ENCODE data around the gene DTX3.

DTX3 gene

GRCh38 chr12:57619434-57620244, 15.0 kb downstream of the DTX3 start:
- DNase-seq (ENCODE audit: low spot score) (no peak), FAIRE-seq (no peak)

- FAIRE-seq = no peak
Measured at GRCh38 chr12:57620245-57620935, 15.8 kb downstream of the DTX3 start.

GRCh38 chr12:57620936-57621496, 16.4 kb downstream of the DTX3 start:
- DNase-seq (ENCODE audit: low spot score) = no peak
- FAIRE-seq = no peak

More at GRCh38 chr12:57620245-57620935, 15.8 kb downstream of the DTX3 start:
- no peak for DNase-seq (ENCODE audit: low spot score)

- no peak for FAIRE-seq
- peak; percentile 72 for DNase-seq (ENCODE audit: low spot score)
Measured at GRCh38 chr12:57621497-57622292, 17.1 kb downstream of the DTX3 start.

GRCh38 chr12:57622293-57623245, 17.9 kb downstream of the DTX3 start:
- DNase-seq (ENCODE audit: low spot score) (no peak), FAIRE-seq (no peak)

- no peak for DNase-seq (ENCODE audit: low spot score)
- FAIRE-seq = no peak
Measured at GRCh38 chr12:57623385-57623784, 18.8 kb downstream of the DTX3 start.

GRCh38 chr12:57623811-57624390, 19.3 kb downstream of the DTX3 start:
- no peak for DNase-seq (ENCODE audit: low spot score)
- FAIRE-seq = no peak

GRCh38 chr12:57624441-57625220, 20.0 kb downstream of the DTX3 start:
- FAIRE-seq (no peak), DNase-seq (ENCODE audit: low spot score) (no peak)

- no peak for DNase-seq (ENCODE audit: low spot score)
- no peak for FAIRE-seq
Measured at GRCh38 chr12:57625261-57626032, 20.8 kb downstream of the DTX3 start.

GRCh38 chr12:57626111-57626920, 21.7 kb downstream of the DTX3 start:
- FAIRE-seq (no peak), DNase-seq (ENCODE audit: low spot score) (no peak)

- FAIRE-seq (no peak), DNase-seq (ENCODE audit: low spot score) (no peak)
Measured at GRCh38 chr12:57626921-57627445, 22.4 kb downstream of the DTX3 start.

GRCh38 chr12:57627501-57628279, 23.1 kb downstream of the DTX3 start:
- no peak for DNase-seq (ENCODE audit: low spot score)

GRCh38 chr12:57628280-57629191, 23.9 kb downstream of the DTX3 start:
- DNase-seq (ENCODE audit: low spot score) = no peak
- FAIRE-seq = no peak

More at GRCh38 chr12:57627501-57628279, 23.1 kb downstream of the DTX3 start:
- no peak for FAIRE-seq

GRCh38 chr12:57629897-57630471, 25.4 kb downstream of the DTX3 start:
- DNase-seq (ENCODE audit: low spot score) = no peak
- FAIRE-seq = no peak

- DNase-seq (ENCODE audit: low spot score) = no peak
- no peak for FAIRE-seq
Measured at GRCh38 chr12:57630891-57631433, 26.3 kb downstream of the DTX3 start.
